ENCODE measurements around the gene STAT4.

DNA sequence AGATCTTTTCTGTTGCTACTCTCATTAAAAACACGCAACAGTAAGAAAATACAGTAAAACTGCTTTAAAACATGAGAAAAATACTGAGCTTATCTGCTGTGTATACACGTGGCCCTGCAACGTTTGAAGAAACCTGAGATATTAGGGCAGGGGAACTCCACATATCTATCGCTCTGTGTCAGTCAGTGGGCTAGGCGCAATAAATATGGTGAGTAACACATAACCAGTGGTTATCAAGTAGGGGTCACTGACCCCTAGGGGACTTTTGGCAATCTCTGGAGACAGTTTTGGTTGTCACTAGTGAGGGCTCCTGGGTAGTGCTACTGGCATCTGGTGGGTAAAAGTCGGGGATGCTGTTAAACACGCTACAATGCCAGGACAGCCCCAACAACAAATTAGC is 151.7 kb downstream of the STAT4 start:
- TF ChIP-seq, protein P1, sequence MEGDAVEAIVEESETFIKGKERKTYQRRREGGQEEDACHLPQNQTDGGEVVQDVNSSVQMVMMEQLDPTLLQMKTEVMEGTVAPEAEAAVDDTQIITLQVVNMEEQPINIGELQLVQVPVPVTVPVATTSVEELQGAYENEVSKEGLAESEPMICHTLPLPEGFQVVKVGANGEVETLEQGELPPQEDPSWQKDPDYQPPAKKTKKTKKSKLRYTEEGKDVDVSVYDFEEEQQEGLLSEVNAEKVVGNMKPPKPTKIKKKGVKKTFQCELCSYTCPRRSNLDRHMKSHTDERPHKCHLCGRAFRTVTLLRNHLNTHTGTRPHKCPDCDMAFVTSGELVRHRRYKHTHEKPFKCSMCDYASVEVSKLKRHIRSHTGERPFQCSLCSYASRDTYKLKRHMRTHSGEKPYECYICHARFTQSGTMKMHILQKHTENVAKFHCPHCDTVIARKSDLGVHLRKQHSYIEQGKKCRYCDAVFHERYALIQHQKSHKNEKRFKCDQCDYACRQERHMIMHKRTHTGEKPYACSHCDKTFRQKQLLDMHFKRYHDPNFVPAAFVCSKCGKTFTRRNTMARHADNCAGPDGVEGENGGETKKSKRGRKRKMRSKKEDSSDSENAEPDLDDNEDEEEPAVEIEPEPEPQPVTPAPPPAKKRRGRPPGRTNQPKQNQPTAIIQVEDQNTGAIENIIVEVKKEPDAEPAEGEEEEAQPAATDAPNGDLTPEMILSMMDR (IDR thresholded peaks at IDR 0.05; ENCODE audit: insufficient read depth, low read length, poor library complexity, severe bottlenecking), result no peak
- TF ChIP-seq EZH2phosphoT487 (conservative IDR thresholded peaks at IDR 0.05; ENCODE audit: low read length), result no peak
